OCI-M2 (cell line): ENCODE measurements around the gene POR.
"Not testable (repeated sequence)": the region's sequence is repeated elsewhere in the genome, so short reads cannot be mapped to it uniquely, and the experiment has no call there.

Source experiments
- DNase-seq: peaks from one replicate; lab custom pipeline; 2025; ENCODE audit not compliant: unreplicated experiment; lab: John Stamatoyannopoulos, UW

POR gene

DNA sequence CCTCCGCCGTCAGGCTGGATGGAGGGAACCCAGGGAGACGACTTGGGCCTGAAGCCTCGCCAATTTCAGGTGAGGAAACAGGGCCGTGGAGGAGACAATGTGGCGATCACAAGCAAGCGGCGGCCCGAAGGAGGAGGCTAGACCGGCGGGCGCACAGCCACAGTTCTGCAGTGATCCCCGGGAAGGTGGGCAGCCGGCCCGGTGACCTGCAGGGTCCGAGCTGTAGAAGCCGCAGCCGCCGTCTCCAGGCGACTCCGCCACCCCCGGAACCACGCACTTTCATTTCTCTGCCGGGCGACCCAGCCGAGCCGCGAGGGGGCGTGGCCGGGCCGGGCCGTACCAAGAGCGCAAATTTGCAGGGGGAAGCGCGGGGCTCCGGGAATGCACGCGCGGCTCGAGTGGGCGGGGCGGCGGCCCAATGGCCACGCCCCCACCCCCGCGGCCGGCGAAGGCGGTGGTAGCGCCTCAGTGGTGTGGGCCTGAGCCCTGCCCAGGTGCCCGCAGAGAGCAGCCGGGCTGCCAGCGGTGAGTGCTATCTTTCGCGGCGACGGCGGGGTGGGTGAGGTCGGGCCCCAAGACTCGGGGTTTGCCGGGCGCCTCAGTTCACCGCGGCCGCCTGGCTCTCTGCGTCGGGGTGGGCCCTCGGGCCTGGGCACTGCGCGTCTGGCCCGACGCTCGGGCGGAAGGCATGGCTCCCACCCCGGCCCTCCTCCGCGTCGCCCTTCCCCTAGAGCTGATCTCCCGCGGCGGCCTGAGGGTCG, at the start of gene POR:
POR (plus strand) TSS at position 501 of the 761 bp plus-strand sequence. CDS start 38,847 bp downstream, outside the sequence.
- peak; percentile 42 for DNase-seq

DNA sequence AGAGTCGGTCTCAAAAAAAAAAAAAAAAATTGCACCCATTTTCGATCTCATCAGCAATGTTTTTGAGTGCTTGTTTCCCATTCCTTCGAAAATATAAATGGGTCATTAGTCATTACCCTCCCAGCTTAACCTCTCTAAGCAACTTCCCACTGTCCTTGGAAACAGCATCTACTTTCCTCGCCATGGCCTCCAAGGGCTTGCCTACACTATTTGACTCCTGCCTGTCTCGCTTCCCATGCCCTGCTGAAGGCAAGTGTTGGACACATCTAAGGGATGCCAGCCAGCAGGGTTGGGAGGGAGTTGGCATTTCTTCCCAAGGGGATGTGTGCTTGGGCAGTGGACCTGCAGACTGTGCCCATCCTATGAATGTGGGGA, 48.9 kb upstream of the POR start:
- no peak for DNase-seq

DNA sequence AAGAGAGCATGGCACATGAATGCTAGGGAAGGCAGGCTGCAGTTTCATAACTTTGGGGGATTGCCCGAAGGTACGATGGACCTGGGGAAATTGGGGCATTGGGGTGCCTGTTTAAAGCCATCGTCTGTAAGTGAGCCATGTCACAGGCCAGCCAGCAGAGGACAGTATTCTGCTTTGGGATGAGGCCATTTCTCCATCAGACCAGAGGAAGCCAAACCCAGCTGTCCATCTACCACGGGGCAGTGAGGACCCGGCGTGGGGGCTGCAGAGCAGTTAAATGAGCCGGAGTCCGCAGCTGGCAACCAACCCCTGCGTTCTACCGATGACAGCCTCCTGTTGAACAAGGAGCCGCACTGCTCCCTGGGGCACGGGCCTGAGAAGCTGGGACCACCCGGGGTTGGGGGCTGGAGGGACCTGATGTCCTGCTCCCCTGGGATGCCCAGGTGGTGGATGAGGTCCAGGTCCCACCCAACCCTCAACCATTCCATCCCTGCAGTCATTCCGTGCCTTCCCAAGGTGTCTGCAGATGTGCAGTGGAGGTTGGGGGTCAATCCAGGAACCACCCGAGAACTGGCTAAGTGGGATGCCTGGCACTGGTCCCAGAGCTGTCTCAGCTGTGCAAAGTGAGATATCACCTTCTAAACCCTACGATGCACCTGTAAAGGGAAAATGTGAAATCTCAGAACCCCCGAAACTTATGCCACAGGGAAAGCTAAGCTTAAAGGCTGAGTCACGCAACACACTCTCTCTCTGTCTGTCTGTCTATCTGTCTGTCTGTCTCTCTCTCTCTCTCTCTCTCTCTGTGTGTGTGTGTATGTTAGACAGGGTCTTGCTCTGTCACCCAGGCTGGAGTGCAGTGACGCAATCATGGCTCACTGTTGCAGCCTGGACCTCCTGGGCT, 48.2 kb upstream of the POR start:
- DNase-seq: no peak

DNA sequence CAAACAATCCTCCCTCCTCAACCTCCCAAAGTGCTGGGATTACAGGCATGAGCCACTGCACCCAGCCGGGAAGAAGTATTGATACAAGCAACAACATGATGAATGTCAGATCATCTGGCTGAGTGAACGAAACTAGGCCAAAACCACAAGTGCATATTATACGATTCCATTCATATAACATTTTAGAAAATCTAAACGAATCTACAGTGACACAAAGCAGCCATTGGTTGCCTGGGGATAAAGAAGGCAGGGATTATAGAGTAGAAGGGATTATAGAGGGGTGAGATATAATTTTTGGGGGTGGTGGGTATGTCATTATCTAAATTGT, 47.6 kb upstream of the POR start:
- no peak for DNase-seq

DNA sequence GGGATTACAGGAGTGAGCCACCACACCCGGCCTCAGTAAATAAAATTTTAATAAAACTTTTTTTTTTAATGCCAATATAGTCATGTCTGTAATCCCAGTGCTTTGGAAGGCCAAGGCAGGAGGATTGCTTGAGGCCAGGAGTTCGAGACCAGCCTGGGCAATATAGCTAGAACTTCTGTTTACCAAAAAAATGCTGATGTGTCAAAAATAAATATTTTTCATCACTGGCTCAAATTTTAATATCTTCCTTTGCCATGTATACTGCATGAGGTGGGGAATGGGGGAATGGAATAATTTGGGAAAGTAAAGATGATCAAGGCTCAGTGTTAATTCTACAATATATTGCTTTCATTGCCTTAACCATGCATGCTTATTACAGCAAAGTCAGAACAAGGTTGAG, 46.8 kb upstream of the POR start:
- DNase-seq: no peak

DNA sequence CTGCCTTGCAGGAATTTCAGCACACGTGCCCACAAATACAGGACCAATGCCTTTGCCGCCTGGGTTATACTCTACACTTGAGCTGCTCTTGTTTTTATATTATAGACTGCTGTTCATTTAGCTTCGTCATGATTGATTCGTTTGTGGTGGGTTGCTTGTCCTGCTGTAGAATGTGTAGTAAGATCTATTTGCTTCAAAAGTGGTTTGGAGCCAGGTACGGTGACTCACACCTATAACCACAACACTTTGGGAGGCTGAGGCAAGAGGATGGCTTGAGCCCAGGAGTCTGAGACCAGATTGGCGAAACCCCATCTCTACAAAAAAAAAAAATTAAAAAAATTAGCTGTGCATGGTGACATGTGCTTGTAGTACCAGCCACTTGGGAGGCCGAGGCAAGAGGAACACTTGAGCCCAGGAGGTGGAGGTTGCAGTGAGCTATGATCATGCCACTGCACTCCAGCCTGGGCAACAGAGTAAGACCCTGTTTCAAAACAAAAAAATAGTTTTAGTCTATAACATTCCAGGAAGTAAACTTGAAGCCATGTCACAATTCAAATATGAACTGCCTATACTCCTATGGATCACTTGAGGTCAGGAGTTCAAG, 45.1 kb upstream of the POR start:
- DNase-seq: no peak

DNA sequence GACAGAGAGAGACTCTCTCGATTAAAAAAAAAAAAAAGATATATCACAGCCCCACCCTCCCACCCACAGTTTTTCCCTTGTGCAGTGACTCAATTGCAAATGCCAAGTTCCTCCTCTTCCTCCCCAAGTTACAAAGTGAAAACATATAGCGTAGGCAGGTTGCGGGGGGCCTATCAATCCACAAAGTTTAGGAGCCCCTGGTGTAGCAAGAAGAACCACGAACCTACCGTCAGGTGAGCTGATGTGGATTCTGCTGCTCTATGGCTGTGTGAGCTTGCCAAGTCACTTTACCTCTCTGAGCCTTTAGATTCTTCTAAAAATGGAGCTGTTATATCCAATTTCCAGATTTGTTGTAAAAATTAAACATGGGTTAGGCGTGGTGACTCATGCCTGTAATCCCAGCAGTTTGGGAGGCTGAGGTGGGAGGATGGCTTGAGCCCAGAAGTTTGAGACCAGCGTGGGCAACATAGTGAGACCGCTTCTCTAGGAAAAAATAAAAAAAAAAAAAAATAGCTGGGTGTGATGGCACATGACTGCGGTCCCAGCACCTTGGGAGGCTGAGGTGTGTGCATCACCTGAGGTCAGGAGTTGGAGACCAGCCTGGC, 44.3 kb upstream of the POR start:
- DNase-seq: no peak

DNA sequence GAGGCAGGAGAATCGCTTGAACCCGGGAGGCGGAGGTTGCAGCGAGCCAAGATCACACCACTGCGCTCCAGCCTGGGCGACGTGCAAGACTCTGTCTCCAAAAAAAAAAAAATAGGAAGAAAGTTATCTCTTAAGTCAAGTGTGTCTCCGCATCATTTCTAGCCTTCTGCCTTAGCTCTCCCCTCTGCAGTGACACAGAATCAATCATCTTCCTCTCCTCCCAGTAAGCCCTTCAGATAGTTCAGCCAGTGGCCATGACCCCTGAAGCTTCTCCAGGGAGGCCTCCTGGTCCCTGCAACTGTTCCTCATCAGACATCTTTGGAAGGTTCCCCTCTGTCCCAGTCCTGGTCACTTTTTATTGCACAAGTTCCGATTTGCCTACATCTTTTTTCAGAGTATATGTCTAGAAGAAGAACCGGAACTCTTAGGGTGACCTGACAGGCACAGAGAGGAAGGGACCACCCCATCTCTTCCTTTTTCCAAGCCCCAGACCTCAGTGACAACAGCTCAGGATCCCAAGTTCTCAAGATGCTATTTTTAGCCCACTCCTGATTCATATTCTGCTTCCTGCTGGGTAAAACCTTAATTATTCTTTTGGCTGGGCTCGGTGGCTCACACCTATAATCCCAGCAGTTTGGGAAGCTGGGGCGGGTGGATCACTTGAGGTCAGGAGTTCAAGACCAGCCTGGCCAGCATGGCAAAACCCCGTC, 42.7 kb upstream of the POR start:
- DNase-seq: no peak

DNA sequence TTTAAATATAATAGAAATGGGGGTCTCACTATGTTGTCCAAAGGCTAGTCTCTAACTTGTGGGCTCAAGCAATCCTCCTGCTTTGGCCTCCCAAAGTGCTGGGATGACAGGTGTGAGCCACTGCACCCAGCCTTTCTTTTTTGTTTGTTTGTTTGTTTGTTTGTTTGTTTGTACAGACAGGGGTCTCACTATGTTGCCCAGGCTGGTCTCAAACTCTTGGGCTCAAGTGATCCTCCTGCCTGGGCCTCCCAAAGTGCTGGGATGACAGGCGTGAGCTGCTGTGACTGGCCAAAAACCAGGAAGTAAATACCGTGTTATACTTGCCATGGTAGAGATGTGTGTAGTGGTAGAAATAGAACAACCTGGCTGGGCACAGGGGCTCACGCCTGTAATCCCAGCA, 40.8 kb upstream of the POR start:
- DNase-seq: not testable (repeated sequence)

DNA sequence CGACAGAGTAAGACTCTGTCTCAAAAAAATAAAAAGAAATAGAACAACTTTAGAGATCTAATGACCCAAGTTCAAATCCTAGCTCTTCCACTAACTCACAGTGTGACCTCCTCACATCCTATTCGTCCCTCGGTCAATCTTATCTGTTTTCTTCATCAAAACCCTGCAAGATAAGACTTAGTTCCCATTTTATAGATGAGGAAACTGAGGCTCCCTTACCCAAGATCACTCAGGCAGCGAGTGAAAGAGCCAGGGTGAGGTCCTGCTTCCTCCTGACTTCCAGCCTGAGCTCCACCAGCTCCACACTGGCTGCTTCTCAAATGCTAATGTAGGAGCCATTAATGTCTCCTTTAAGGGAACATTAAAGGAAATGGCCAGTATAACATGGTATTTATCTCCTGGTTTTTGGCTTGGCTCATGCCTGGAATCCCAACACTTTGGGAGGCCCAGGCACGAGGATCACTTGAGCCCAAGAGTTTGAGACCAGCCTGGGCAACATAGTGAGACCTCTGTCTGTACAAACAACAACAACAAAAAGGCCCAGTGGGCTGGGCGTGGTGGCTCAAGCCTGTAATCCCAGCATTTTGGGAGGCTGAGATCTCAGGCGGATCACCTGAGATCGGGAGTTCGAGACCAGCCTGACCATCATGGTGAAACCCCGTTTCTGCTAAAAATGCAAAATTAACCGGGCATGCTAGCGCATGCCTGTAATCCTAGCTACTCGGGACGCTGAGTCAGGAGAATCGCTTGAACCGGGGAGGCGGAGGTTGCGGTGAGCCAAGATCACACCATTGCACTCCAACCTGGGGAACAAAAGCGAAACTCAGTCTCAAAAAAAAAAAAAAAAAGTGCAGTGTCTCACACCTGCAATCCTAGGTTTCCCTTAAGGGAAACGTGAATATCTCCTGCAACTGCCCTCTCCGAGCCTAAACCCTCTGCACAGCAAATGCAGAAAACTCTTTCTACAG, 39.6 kb upstream of the POR start:
- DNase-seq: no peak

DNA sequence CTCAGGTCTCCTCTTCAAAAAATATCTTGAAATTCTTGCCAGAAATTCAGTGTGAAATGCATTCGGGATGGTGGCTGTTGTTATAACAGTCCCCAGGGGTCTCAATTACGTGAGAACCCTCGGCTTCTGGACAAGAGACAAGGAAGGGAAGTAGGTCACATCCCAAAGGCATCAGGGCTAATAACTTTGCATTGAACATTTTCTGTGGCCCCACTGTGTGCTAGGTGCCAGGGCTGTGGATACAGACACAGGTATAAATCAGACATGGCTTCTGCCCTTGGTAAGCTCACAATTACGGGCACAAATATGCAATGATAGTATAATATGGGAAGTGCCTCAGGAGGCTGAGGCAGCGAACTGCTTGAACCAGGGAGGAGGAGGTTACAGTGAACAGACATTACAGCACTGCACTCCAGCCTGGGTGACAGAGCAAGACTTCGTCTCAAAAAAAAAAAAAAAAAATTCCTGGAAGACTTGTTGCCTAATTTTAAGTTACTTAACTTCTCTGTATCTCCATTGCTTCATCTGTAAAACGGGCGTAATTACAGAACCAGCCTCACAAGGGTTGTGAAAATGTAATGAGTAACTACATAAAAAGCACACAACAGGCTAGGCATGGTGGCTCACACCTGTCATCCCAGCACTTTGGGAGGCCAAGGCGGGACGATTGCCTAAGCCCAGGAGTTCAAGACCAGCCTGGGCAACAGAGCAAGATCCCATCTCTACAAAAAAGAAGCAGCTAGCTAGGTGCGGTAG, 38.7 kb upstream of the POR start:
- DNase-seq: no peak

DNA sequence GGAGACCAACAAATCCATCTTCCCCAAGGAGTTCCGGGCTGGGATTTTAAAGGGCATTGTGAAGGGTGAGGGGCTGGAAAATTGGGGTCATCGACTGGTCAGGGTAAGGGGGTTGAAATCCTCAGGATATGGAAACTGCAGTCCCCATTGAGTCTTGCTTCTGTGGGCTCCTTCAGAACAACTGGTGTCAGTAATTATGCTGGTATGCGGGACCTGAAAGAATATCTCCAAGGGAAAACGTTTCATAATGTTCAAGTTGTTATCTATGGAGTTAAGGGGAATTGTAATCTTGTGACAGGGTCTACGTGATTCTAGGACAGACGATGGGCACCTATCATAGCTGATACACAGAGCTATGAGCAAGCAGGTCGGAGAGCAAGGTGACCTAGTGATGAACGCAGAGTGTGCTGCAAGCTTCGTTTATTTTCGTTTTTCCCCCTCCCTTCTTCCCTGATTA, 36.6 kb upstream of the POR start:
- DNase-seq: no peak

DNA sequence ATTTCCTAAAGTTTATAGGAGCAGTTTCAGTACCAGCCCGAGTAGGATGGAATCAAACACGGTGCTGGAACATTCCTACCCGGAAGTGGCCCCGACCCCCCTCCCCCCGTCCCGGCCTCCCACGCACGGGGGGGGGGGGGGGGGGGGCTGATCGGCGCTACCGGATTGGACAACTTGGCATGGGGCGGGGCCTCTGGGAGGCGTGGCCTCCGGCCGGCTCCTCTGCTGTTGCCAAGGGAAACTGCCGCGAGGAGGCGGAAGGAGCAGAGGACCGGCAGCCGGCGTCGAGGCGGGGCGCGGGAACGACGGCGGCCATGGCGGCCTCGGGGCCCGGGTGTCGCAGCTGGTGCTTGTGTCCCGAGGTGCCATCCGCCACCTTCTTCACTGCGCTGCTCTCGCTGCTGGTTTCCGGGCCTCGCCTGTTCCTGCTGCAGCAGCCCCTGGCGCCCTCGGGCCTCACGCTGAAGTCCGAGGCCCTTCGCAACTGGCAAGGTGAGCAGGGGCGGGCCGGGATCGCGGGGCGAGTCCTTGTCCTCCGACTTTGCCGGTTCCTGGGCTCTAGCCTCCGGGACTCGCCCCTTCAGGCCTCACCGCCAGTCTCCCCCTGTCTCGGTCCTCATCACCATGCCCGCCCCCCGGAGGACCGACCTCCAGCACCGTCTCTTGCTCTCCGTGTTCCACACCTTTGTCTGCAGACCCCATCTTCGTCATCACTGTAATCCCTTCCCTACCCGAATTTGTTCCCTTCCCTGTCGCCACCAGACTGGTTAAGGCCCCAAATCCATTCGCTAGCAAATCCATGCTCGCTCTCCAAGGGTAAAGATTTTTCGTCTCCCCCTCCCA, 36.0 kb upstream of the POR start, which contains the start of gene RHBDD2:
RHBDD2 (plus strand) TSS at position 266 of the 843 bp plus-strand sequence; CDS start at position 315, 49 bp downstream.
- DNase-seq: peak; percentile 46

DNA sequence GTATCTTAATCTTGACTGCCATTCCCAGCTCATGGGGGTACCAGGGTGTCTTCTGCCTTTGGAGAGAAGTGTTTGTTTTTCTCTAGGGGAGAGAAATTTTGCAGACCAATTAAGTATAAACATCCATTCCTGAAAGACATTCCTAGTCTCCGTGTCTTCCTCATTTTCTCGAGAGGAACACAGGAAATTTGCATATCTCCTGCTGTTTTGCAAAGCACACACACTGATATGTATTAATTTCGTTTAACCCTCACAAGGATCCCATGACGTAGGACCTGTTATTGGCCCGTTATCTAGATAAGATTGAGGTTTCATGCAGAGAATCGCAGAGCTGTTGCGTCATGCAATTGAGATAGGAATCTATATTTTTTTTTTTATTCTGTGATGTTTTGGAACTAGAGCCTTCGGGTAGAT, 35.2 kb upstream of the POR start:
- no peak for DNase-seq

DNA sequence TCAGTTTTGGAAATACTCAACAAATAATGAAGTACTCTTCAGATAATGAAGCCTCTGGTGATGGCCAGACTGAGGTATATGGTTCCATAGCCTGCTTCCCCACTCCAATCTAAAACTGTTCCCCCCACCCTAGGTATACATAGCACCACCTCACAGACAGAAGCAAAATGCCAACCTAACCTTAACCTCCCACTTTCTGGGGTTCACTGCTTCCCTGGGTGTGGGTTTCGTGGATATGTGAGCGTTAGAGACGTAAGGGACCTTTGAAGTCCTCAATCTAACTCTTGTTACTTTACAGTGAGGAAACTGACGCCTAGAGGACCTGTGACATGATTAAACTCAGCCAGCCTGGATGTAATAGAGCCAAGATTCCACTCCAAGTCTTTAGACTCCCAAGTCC, 34.7 kb upstream of the POR start:
- no peak for DNase-seq

DNA sequence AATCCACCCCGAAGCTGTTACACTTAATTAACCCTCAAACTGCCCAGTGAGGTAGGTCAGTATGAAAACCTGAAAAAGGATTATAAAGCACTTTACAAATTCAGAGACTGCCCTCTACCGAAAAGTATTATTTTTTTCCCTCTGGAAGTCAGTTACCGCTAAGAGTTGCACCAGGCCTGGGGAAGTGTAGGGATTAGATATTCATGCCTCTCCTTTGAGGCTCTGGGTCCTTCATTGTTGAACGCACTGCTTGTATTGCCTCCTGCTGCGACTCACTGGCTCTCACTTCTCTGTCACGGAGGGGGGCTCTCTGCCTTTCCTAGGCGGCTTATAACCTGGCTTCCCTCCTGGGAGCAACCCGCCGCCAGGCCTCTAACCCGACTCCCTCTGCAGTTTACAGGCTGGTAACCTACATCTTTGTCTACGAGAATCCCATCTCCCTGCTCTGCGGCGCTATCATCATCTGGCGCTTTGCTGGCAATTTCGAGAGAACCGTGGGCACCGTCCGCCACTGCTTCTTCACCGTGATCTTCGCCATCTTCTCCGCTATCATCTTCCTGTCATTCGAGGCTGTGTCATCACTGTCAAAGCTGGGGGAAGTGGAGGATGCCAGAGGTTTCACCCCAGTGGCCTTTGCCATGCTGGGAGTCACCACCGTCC, 33.4 kb upstream of the POR start:
- no peak for DNase-seq

DNA sequence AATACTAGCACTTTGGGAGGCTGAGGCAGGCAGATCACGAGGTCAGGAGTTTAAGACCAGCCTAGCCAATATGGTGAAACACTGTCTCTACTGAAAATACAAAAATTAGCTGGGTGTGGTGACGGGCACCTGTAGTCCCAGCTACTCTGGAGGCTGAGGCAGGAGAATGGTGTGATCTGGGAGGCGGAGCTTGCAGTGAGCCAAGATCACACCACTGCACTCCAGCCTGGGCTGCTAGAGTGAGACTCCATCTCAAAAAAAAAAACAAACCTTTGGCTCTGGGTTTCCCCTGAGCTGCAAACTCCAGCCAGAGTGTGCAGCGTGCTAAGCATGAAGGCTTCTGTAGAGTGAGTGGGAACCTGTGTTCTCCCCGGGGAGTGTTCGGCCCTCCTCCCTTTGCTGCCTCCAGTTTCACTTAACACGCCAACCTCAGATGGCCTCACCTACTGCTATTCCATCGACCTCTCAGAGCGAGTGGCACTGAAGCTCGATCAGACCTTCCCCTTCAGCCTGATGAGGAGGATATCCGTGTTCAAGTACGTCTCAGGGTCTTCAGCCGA, 31.6 kb upstream of the POR start:
- not testable (repeated sequence) for DNase-seq
